CD4-positive, alpha-beta T cell (primary cell): ENCODE results near the gene PKLR. TPM values are rescaled to one million over a fixed set of nuclear protein-coding genes. Genes with fewer than 3 reads are reported as not detected.
A peak's percentile ranks its signal among the peaks of the same experiment; 100 is the strongest.

Experiments used
- ATAC-seq: fragments of 200-7000 bp; cut with Tn5 transposase; one replicate; pipeline ENCODE4 v1.10.0; 2022; ENCODE audit warnings: mild to moderate bottlenecking; ENCODE audit not compliant: poor library complexity
- CTCF ChIA-PET: fragments of 350-600 bp; sonication (Branson Sonifier 250); formaldehyde crosslinking; loops from one replicate; lab custom pipeline; 2021; ENCODE audit warnings: antibody characterized with exemption, inconsistent platforms; lab: Charles Lee
- POLR2A ChIA-PET: fragments of 350-600 bp; sonication (Branson Sonifier 250); formaldehyde crosslinking; loops from one replicate; lab custom pipeline; 2021; ENCODE audit warnings: antibody characterized with exemption, inconsistent platforms; lab: Charles Lee
- DNase-seq, 14 experiments: peaks; one replicate each; pipeline ENCODE4 v3.0.0-alpha.2; 2013 to 2020; ENCODE audit warnings: mixed read lengths in 2 of 14
- H3K27ac ChIP-seq, 2 donors: one replicate each; pipeline versions ENCODE4 v1.5.1 to v1.7.0; 2013; ENCODE audit warnings: low read length in 2 of 2, low read depth in 1 of 2, mild to moderate bottlenecking in 1 of 2
- H3K27me3 ChIP-seq, 2 experiments: 1 replicate in 1 of 2; 2 replicates in 1 of 2; pipeline versions ENCODE4 v1.6.1 to v1.7.0; 2013; ENCODE audit warnings: low read length in 2 of 2, control low read depth in 1 of 2, mild to moderate bottlenecking in 1 of 2, moderate library complexity in 1 of 2; ENCODE audit not compliant: insufficient read depth in 2 of 2, control insufficient read depth in 1 of 2
- H3K36me3 ChIP-seq: one replicate; pipeline ENCODE4 v1.6.1; 2013; ENCODE audit warnings: low read length, control low read depth; ENCODE audit not compliant: insufficient read depth
- H3K4me1 ChIP-seq: one replicate; pipeline ENCODE4 v1.6.1; 2013; ENCODE audit warnings: low read length, control low read depth; ENCODE audit not compliant: insufficient read depth
- H3K4me3 ChIP-seq: one replicate; pipeline ENCODE4 v1.5.1; 2013; ENCODE audit warnings: mild to moderate bottlenecking, low read length, moderate library complexity
- H3K9me3 ChIP-seq, 2 experiments: 1 replicate in 1 of 2; 2 replicates in 1 of 2; pipeline versions ENCODE4 v1.6.1 to v1.7.0; 2013; ENCODE audit warnings: low read length in 2 of 2, mild to moderate bottlenecking in 2 of 2, control low read depth in 1 of 2, moderate library complexity in 1 of 2; ENCODE audit not compliant: control insufficient read depth in 1 of 2, insufficient read depth in 1 of 2
- H3K27ac Mint-ChIP-seq: one replicate; pipeline ENCODE4 v1.8.0; 2020; ENCODE audit warnings: mixed read lengths
- H3K27me3 Mint-ChIP-seq: one replicate; pipeline ENCODE4 v1.8.0; 2021; ENCODE audit warnings: mixed read lengths
- H3K36me3 Mint-ChIP-seq: one replicate; pipeline ENCODE4 v1.8.0; 2021; ENCODE audit warnings: low read depth, mixed read lengths
- H3K4me1 Mint-ChIP-seq: one replicate; pipeline ENCODE4 v1.8.0; 2021; ENCODE audit warnings: low read depth, mixed read lengths
- H3K4me3 Mint-ChIP-seq: one replicate; pipeline ENCODE4 v1.8.0; 2020; ENCODE audit warnings: mild to moderate bottlenecking, mixed read lengths
- H3K9me3 Mint-ChIP-seq: one replicate; pipeline ENCODE4 v1.8.0; 2020; ENCODE audit warnings: mixed read lengths
- CTCF ChIP-seq: fragments of 200-600 bp; IDR thresholded peaks from one replicate; pipeline ENCODE4 v1.8.0; 2022; ENCODE audit warnings: antibody characterized with exemption, mild to moderate bottlenecking
- intact Hi-C, 2 experiments: fragments of 100-400 bp; cut with DNase I in 1 of 2; cut with micrococcal nuclease in 1 of 2; formaldehyde crosslinking; loops; one replicate each; pipeline versions ENCODE4 v1.15.1 to v1.9.0; 2023 to 2025; cut with DNase I, micrococcal nuclease
- total RNA-seq, 174 experiments: library from RNA in 2 of 174; stranded (reverse) in 2 of 174; gene quantifications; one replicate each; pipeline ENCODE4 v1.2.3 and lab custom pipeline; 2021 to 2026

Gene PKLR
- total RNA-seq, 2 experiments from 2014 or later, result not detected

GRCh38 chr1:155277070-155277901, 24.0 kb downstream of the PKLR start, which contains the start of gene HCN3:
HCN3 (plus strand) TSS chr1:155277463; CDS start chr1:155277591, 128 bp downstream.
- POLR2A ChIA-PET, result interaction anchor here (0.9 to 1.3 kb wide), 5 partner anchors 15 to 286 kb away, joined by 3 to 6 read pairs (median 5); partner anchors contain the start of genes ASH1L, FDPS and SCAMP3

GRCh38 chr1:155273343-155274245, 27.6 kb downstream of the PKLR start, which contains the start of gene CLK2:
CLK2 (minus strand) TSS chr1:155273504; CDS start chr1:155270977, 2,527 bp downstream.
- peaks cover 27% of the 10 kb centered on the region for H3K36me3 ChIP-seq
- no peaks in the 10 kb centered on the region for H3K9me3 Mint-ChIP-seq
- peak within 1 kb of the TSS; percentile 97 for H3K27ac Mint-ChIP-seq
- peak; percentile 85 to 97 (median 95) for DNase-seq
- no peak for TF ChIP-seq CTCF
- no peaks in the 10 kb centered on the region for H3K9me3 ChIP-seq
- ChIA-PET POLR2A (interaction anchor here (0.6 to 3.7 kb wide), 17 partner anchors 9 to 1602 kb away, joined by 3 to 54 read pairs (median 5); partner anchors contain the start of genes ASH1L, FDPS, GON4L and KRTCAP2), CTCF (interaction anchor here (1.2 to 4.3 kb wide), 3 partner anchors 10 to 50 kb away, joined by 3 to 23 read pairs (median 22); no protein-coding TSS in a partner anchor)
- peak within 1 kb of the TSS; percentile 100 for H3K4me3 Mint-ChIP-seq
- peaks cover 50% of the 10 kb centered on the region for H3K4me1 Mint-ChIP-seq
- peaks cover 47% of the 10 kb centered on the region for H3K4me1 ChIP-seq
- no peaks in the 10 kb centered on the region for H3K27me3 Mint-ChIP-seq
- peak within 1 kb of the TSS; percentile 59 to 65 for H3K27ac ChIP-seq
- peak; percentile 82 for ATAC-seq
- peak within 1 kb of the TSS; percentile 66 for H3K4me3 ChIP-seq
- intact Hi-C loops, result loop anchor here (1.0 to 10.0 kb wide), 6 partner anchors 11 to 781 kb away; partner anchors contain the start of genes SCAMP3 (in 2 of the 2), DAP3 (in 1 of the 2), ENTREP3 (in 1 of the 2) and FDPS (in 1 of the 2)
- no peaks in the 10 kb centered on the region for H3K27me3 ChIP-seq
- peaks cover 48% of the 10 kb centered on the region for H3K36me3 Mint-ChIP-seq

More at GRCh38 chr1:155277070-155277901, 24.0 kb downstream of the PKLR start, which contains the start of gene HCN3:
- Mint-ChIP-seq H3K36me3 (peaks cover 14% of the 10 kb centered on the region), H3K27ac (peak within 1 kb of the TSS; percentile 65), H3K4me1 (peaks cover 43% of the 10 kb centered on the region), H3K27me3 (no peaks in the 10 kb centered on the region), H3K9me3 (no peaks in the 10 kb centered on the region), H3K4me3 (peak within 1 kb of the TSS; percentile 82)
- H3K4me1 ChIP-seq, result peaks cover 35% of the 10 kb centered on the region
- intact Hi-C loops, result loop anchor here in 1 of 2 experiments (10.0 kb wide), 2 partner anchors 578 to 778 kb away; partner anchors contain the start of genes GON4L, LAMTOR2, SYT11 and UBQLN4
- peak; percentile 59 for TF ChIP-seq CTCF
- ATAC-seq (peak; percentile 31), DNase-seq (peak; percentile 70 to 99 (median 90))
- no peaks in the 10 kb centered on the region for H3K27me3 ChIP-seq
- CTCF ChIA-PET, result interaction anchor here (1.2 to 2.1 kb wide), 6 partner anchors 26 to 70 kb away, joined by 3 to 16 read pairs (median 9); no protein-coding TSS in a partner anchor
- peak within 1 kb of the TSS; percentile 13 to 29 for H3K27ac ChIP-seq
- H3K4me3 ChIP-seq, result peak within 1 kb of the TSS; percentile 61
- no peaks in the 10 kb centered on the region for H3K36me3 ChIP-seq
- H3K9me3 ChIP-seq, result no peaks in the 10 kb centered on the region
